ENCODE measurements around the gene UBE2H. TPM values are rescaled to one million over a fixed set of nuclear protein-coding genes. Genes with fewer than 3 reads are reported as not detected.

Gene UBE2H
- total and polyA plus RNA-seq, 10 of the 15 experiments (the other 5 are each of a cell fraction or from before 2014, with no cell fraction given), result 15.6 to 75.5 (median 32.8) TPM

DNA sequence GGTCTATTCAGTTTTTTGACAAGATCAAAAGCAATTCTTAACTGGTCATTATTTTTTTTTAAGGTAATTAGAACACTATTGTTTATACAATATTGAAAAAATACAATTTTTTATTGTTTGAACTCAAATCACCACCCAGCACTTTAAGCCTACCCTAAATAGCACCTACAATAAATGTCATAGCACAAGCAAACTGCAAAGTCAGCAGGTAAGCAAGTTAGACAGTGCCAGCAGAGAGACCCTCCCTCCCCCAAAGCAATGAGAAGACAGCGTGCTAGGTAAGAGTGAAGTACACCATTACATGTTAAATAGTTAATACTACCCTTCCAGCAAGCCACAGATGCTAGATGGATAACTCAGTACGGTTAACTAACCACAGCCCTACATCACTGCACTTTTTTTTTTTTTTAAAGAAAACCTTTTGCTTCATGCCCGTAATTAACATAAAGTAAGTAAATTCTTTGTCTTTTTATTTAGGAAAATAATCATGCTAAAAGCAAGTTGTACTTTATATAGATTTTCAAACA is 120.0 kb downstream of the UBE2H start:
- Histone ChIP-seq H3K9ac (ENCODE audit: control insufficient read depth, insufficient read depth, low read length) (no peak overlapping the region), H2AFZ (ENCODE audit: control insufficient read depth, low read depth, low read length) (no peak overlapping the region), H3K4me2 (ENCODE audit: control insufficient read depth, insufficient read depth) (no peak overlapping the region), H3K4me1 (ENCODE audit: control insufficient read depth, insufficient read depth, low read length) (no peaks in the 10 kb centered on the region), H3K4me3 (no peak overlapping the region), H3K79me2 (ENCODE audit: control insufficient read depth, insufficient read depth, low read length) (no peaks in the 10 kb centered on the region), H4K20me1 (ENCODE audit: control insufficient read depth, insufficient read depth) (no peaks in the 10 kb centered on the region), H3K9me3 (replicated peaks; ENCODE audit: control insufficient read depth, insufficient read depth, low read length) (no peaks in the 10 kb centered on the region), H3K27me3 (replicated peaks in 1 of 2; ENCODE audit: control insufficient read depth in 2 of 2, insufficient read depth in 2 of 2, low read length in 1 of 2) (no peaks in the 10 kb centered on the region), H3K36me3 (ENCODE audit: control insufficient read depth in 2 of 2, insufficient read depth in 2 of 2, low read length in 1 of 2) (peaks cover 1 to 8% of the 10 kb centered on the region in 2 experiments), H3K27ac (ENCODE audit: control insufficient read depth, insufficient read depth) (no peak overlapping the region)
- TF ChIP-seq MTA3 (IDR thresholded peaks at IDR 0.05; ENCODE audit: borderline replicate concordance, low read length) (no peak), FOS (IDR thresholded peaks at IDR 0.05; ENCODE audit: borderline replicate concordance, extremely low read depth, insufficient read length) (no peak), PAX5 (IDR thresholded peaks at IDR 0.05; ENCODE audit: borderline replicate concordance, low read depth, low read length) (no peak), BHLHE40 (IDR thresholded peaks at IDR 0.05; ENCODE audit: borderline replicate concordance in 1 of 2, low read depth in 2 of 2, low read length in 1 of 2) (no peak)
- TF ChIP-seq, protein P1, sequence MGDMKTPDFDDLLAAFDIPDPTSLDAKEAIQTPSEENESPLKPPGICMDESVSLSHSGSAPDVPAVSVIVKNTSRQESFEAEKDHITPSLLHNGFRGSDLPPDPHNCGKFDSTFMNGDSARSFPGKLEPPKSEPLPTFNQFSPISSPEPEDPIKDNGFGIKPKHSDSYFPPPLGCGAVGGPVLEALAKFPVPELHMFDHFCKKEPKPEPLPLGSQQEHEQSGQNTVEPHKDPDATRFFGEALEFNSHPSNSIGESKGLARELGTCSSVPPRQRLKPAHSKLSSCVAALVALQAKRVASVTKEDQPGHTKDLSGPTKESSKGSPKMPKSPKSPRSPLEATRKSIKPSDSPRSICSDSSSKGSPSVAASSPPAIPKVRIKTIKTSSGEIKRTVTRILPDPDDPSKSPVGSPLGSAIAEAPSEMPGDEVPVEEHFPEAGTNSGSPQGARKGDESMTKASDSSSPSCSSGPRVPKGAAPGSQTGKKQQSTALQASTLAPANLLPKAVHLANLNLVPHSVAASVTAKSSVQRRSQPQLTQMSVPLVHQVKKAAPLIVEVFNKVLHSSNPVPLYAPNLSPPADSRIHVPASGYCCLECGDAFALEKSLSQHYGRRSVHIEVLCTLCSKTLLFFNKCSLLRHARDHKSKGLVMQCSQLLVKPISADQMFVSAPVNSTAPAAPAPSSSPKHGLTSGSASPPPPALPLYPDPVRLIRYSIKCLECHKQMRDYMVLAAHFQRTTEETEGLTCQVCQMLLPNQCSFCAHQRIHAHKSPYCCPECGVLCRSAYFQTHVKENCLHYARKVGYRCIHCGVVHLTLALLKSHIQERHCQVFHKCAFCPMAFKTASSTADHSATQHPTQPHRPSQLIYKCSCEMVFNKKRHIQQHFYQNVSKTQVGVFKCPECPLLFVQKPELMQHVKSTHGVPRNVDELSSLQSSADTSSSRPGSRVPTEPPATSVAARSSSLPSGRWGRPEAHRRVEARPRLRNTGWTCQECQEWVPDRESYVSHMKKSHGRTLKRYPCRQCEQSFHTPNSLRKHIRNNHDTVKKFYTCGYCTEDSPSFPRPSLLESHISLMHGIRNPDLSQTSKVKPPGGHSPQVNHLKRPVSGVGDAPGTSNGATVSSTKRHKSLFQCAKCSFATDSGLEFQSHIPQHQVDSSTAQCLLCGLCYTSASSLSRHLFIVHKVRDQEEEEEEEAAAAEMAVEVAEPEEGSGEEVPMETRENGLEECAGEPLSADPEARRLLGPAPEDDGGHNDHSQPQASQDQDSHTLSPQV (IDR thresholded peaks at IDR 0.05), result no peak
- CTCF ChIA-PET, result interaction anchor here (0.6 to 5.1 kb wide), 2 partner anchors 100 to 179 kb away, joined by 3 to 107 read pairs; no protein-coding TSS in a partner anchor
- BruUV-seq (replicated peaks), result no TSS peak
- in situ Hi-C loops (cut with MboI), result loop anchor here (5.0 kb wide), 1 partner anchor 180 kb away; no protein-coding TSS in a partner anchor
- FAIRE-seq, result no peak
- DNase-seq (ENCODE audit: low read depth, low spot score), result no peak
- ATAC-seq, result no peak
- SMC1A ChIA-PET (ENCODE audit: uncharacterized antibody, unreplicated experiment), result no interaction called here
- POLR2A ChIA-PET, result no interaction called here
- intact Hi-C loops (cut with micrococcal nuclease; ENCODE audit: unreplicated experiment), result no loop called here
- RAD21 ChIA-PET (ENCODE audit: unreplicated experiment), result interaction anchor here (1.0 kb wide), 1 partner anchor 176 kb away, joined by 3 read pairs; no protein-coding TSS in a partner anchor
- 81% methylated on average over 2 of the region's 3 CpGs for WGBS (ENCODE audit: insufficient coverage, insufficient replicate concordance, low lambda C conversion rate, missing lambda C conversion rate)

All from GM12878 (cell line).